IPS-20b (cell line): Measurements from ENCODE around the gene NSUN6.

Experiments used
- H3K27ac ChIP-seq: one replicate; pipeline ENCODE4 v1.5.1; 2013; ENCODE audit warnings: low read length
- H3K27me3 ChIP-seq: 2 replicates; pipeline ENCODE4 v1.6.1; 2013; ENCODE audit warnings: mild to moderate bottlenecking, low read length, inconsistent platforms; ENCODE audit not compliant: insufficient read depth
- H3K36me3 ChIP-seq: 2 replicates; pipeline ENCODE4 v1.6.1; 2013; ENCODE audit warnings: low read depth, mild to moderate bottlenecking, inconsistent platforms, low read length, moderate library complexity; ENCODE audit not compliant: insufficient read depth
- H3K4me1 ChIP-seq: 2 replicates; pipeline ENCODE4 v1.6.1; 2013; ENCODE audit warnings: mild to moderate bottlenecking, control low read depth, inconsistent platforms, low read length, moderate library complexity; ENCODE audit not compliant: insufficient read depth
- H3K4me3 ChIP-seq: 2 replicates; pipeline ENCODE4 v1.5.1; 2013; ENCODE audit warnings: mild to moderate bottlenecking, low read length, inconsistent platforms
- H3K9ac ChIP-seq: 2 replicates; pipeline ENCODE4 v1.6.1; 2013; ENCODE audit warnings: low read depth, mild to moderate bottlenecking, inconsistent platforms, low read length, moderate library complexity
- H3K9me3 ChIP-seq: 2 replicates; pipeline ENCODE4 v1.6.1; 2013; ENCODE audit warnings: mild to moderate bottlenecking, low read depth, low read length, inconsistent platforms; ENCODE audit not compliant: insufficient read depth

NSUN6 gene

GRCh38 chr10:18514537-18514936 lies 136.8 kb downstream of the NSUN6 start:
- H3K36me3 ChIP-seq = no peaks in the 10 kb centered on the region
- H3K4me1 ChIP-seq = no peaks in the 10 kb centered on the region
- H3K4me3 ChIP-seq = no peak overlapping the region
- no peak overlapping the region for H3K9ac ChIP-seq
- no peaks in the 10 kb centered on the region for H3K27me3 ChIP-seq
- no peaks in the 10 kb centered on the region for H3K9me3 ChIP-seq
- H3K27ac ChIP-seq = no peak overlapping the region

GRCh38 chr10:18508587-18508986 lies 142.8 kb downstream of the NSUN6 start:
- H3K9me3 ChIP-seq = no peaks in the 10 kb centered on the region
- no peak overlapping the region for H3K4me3 ChIP-seq
- no peaks in the 10 kb centered on the region for H3K36me3 ChIP-seq
- H3K27ac ChIP-seq = no peak overlapping the region
- no peaks in the 10 kb centered on the region for H3K4me1 ChIP-seq
- H3K9ac ChIP-seq = no peak overlapping the region
- H3K27me3 ChIP-seq = no peaks in the 10 kb centered on the region

GRCh38 chr10:18505456-18506118 lies 145.8 kb downstream of the NSUN6 start:
- Histone ChIP-seq H3K36me3 (no peaks in the 10 kb centered on the region), H3K27ac (no peak overlapping the region), H3K9ac (no peak overlapping the region), H3K9me3 (no peaks in the 10 kb centered on the region), H3K4me1 (no peaks in the 10 kb centered on the region), H3K27me3 (no peaks in the 10 kb centered on the region), H3K4me3 (no peak overlapping the region)

GRCh38 chr10:18504161-18504560 lies 147.2 kb downstream of the NSUN6 start:
- H3K4me3 ChIP-seq = no peak overlapping the region
- H3K9ac ChIP-seq = no peak overlapping the region
- no peak overlapping the region for H3K27ac ChIP-seq
- H3K36me3 ChIP-seq = no peaks in the 10 kb centered on the region
- H3K27me3 ChIP-seq = no peaks in the 10 kb centered on the region
- no peaks in the 10 kb centered on the region for H3K4me1 ChIP-seq
- no peaks in the 10 kb centered on the region for H3K9me3 ChIP-seq

GRCh38 chr10:18501629-18502028 lies 149.8 kb downstream of the NSUN6 start:
- Histone ChIP-seq H3K27me3 (no peaks in the 10 kb centered on the region), H3K9ac (no peak overlapping the region), H3K36me3 (no peaks in the 10 kb centered on the region), H3K4me3 (no peak overlapping the region), H3K4me1 (peaks cover 10% of the 10 kb centered on the region), H3K9me3 (no peaks in the 10 kb centered on the region), H3K27ac (no peak overlapping the region)

GRCh38 chr10:18501198-18501597 lies 150.2 kb downstream of the NSUN6 start:
- no peak overlapping the region for H3K27ac ChIP-seq

GRCh38 chr10:18500576-18500975 lies 150.8 kb downstream of the NSUN6 start:
- H3K27me3 ChIP-seq = no peaks in the 10 kb centered on the region
- H3K4me1 ChIP-seq = peaks cover 10% of the 10 kb centered on the region
- no peaks in the 10 kb centered on the region for H3K36me3 ChIP-seq
- no peaks in the 10 kb centered on the region for H3K9me3 ChIP-seq
- no peak overlapping the region for H3K9ac ChIP-seq
- H3K4me3 ChIP-seq = no peak overlapping the region
- no peak overlapping the region for H3K27ac ChIP-seq

More at GRCh38 chr10:18501198-18501597, 150.2 kb downstream of the NSUN6 start:
- no peaks in the 10 kb centered on the region for H3K9me3 ChIP-seq
- no peaks in the 10 kb centered on the region for H3K27me3 ChIP-seq
- H3K36me3 ChIP-seq = no peaks in the 10 kb centered on the region
- H3K4me3 ChIP-seq = no peak overlapping the region
- H3K9ac ChIP-seq = no peak overlapping the region
- H3K4me1 ChIP-seq = peaks cover 10% of the 10 kb centered on the region

- Histone ChIP-seq H3K9ac (no peak overlapping the region), H3K27ac (no peak overlapping the region), H3K4me3 (no peak overlapping the region), H3K36me3 (no peaks in the 10 kb centered on the region), H3K27me3 (no peaks in the 10 kb centered on the region), H3K9me3 (no peaks in the 10 kb centered on the region), H3K4me1 (peaks cover 10% of the 10 kb centered on the region)
These were observed 152.4 kb downstream of the NSUN6 start for GRCh38 chr10:18498998-18499397.

- Histone ChIP-seq H3K27ac (no peak overlapping the region), H3K9ac (no peak overlapping the region), H3K36me3 (no peaks in the 10 kb centered on the region), H3K4me3 (no peak overlapping the region), H3K27me3 (no peaks in the 10 kb centered on the region), H3K4me1 (peaks cover 10% of the 10 kb centered on the region), H3K9me3 (no peaks in the 10 kb centered on the region)
These were observed 153.5 kb downstream of the NSUN6 start for GRCh38 chr10:18497806-18498369.
